ENCODE measurements around the gene NLRP13.

Gene NLRP13

GRCh38 chr19:55901369-55902079, 30.6 kb downstream of the NLRP13 start:
- no peak overlapping the region for H3K27ac ChIP-seq (ENCODE audit: low read length)
- no peaks in the 10 kb centered on the region for H3K36me3 ChIP-seq (ENCODE audit: control insufficient read depth, insufficient read depth, low read length)
- peaks cover 23% of the 10 kb centered on the region for H3K9me3 ChIP-seq (ENCODE audit: control insufficient read depth, insufficient read depth, low read length)
- WGBS (ENCODE audit: insufficient coverage, insufficient read length), result no CpG with 5 or more reads among the region's 13 CpGs
- H3K27me3 ChIP-seq (ENCODE audit: control insufficient read depth, insufficient read depth, low read length), result no peaks in the 10 kb centered on the region
- no peak for DNase-seq (ENCODE audit: low read depth, low spot score)
- no peaks in the 10 kb centered on the region for H3K4me1 ChIP-seq (ENCODE audit: control insufficient read depth, insufficient read depth, low read length)
- no peak overlapping the region for H3K4me3 ChIP-seq (ENCODE audit: low read length)

DNA sequence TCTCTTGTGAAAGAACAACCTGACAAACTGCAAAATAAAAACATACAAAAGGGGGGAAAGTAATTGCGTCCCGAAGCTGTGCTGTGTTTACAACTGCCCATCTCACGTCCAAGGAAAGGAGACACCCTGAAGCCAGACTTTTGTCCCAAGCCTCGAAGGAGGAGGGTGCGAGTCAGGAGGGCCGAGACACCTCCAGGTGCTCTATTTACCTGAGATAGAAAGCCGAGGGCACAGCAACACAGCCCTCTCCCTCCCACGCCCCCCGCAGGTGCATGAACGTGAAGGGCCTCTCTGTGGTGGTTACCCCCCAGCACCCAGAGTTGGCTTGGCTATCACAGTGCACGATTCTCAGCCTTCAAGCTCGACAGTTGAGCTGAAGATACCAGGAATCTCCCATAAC, 33.2 kb downstream of the NLRP13 start:
- WGBS (ENCODE audit: insufficient coverage, insufficient read length), result no CpG with 5 or more reads among the region's 12 CpGs
- Histone ChIP-seq H3K9me3 (ENCODE audit: control insufficient read depth, insufficient read depth, low read length) (peaks cover 24% of the 10 kb centered on the region), H3K4me1 (ENCODE audit: control insufficient read depth, insufficient read depth, low read length) (no peaks in the 10 kb centered on the region), H3K4me3 (ENCODE audit: low read length) (no peak overlapping the region), H3K27ac (ENCODE audit: low read length) (no peak overlapping the region), H3K36me3 (ENCODE audit: control insufficient read depth, insufficient read depth, low read length) (no peaks in the 10 kb centered on the region), H3K27me3 (ENCODE audit: control insufficient read depth, insufficient read depth, low read length) (no peaks in the 10 kb centered on the region)
- no peak for DNase-seq (ENCODE audit: low read depth, low spot score)

- Histone ChIP-seq H3K27ac (ENCODE audit: low read length) (no peak overlapping the region), H3K4me1 (ENCODE audit: control insufficient read depth, insufficient read depth, low read length) (no peaks in the 10 kb centered on the region; the same call in 1 of the 2 replicates), H3K4me3 (ENCODE audit: low read length) (no peak overlapping the region), H3K27me3 (ENCODE audit: control insufficient read depth, insufficient read depth, low read length) (no peaks in the 10 kb centered on the region), H3K9me3 (ENCODE audit: control insufficient read depth, insufficient read depth, low read length) (peaks cover 9% of the 10 kb centered on the region), H3K36me3 (ENCODE audit: control insufficient read depth, insufficient read depth, low read length) (no peaks in the 10 kb centered on the region)
- no peak for DNase-seq (ENCODE audit: low read depth, low spot score)
- no CpG with 5 or more reads among the region's 4 CpGs for WGBS (ENCODE audit: insufficient coverage, insufficient read length)
These were observed 49.5 kb downstream of the NLRP13 start for GRCh38 chr19:55882626-55883025.

DNA sequence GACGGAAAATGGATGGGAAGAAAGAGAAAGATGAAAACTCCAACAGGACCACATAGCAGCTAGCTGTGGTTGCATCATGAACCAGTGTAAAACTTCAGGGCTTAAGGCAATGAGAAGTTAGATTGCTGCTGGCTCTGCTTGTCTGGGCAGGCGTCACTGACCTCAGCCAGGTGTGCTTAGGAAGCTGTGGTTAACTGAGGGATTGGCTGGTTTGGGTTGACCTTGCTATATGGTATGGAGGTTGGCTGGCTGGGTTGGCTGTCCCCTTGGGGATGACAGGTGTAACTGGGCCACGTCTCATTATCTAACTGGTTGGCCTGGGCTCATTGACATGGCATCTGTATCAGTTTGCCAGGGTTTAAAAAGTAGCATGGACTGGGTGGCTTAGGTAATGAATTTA, 54.9 kb downstream of the NLRP13 start:
- H3K27ac ChIP-seq (ENCODE audit: low read length), result no peak overlapping the region
- H3K9me3 ChIP-seq (ENCODE audit: control insufficient read depth, insufficient read depth, low read length), result peaks cover 12% of the 10 kb centered on the region
- WGBS (ENCODE audit: insufficient coverage, insufficient read length), result no CpG with 5 or more reads among the region's 3 CpGs
- no peaks in the 10 kb centered on the region for H3K27me3 ChIP-seq (ENCODE audit: control insufficient read depth, insufficient read depth, low read length)
- no peaks in the 10 kb centered on the region for H3K36me3 ChIP-seq (ENCODE audit: control insufficient read depth, insufficient read depth, low read length)
- no peak for DNase-seq (ENCODE audit: low read depth, low spot score)
- no peaks in the 10 kb centered on the region for H3K4me1 ChIP-seq (ENCODE audit: control insufficient read depth, insufficient read depth, low read length)
- H3K4me3 ChIP-seq (ENCODE audit: low read length), result no peak overlapping the region

GRCh38 chr19:55870736-55871135, 61.4 kb downstream of the NLRP13 start:
- Histone ChIP-seq H3K4me1 (ENCODE audit: control insufficient read depth, insufficient read depth, low read length) (no peaks in the 10 kb centered on the region), H3K9me3 (ENCODE audit: control insufficient read depth, insufficient read depth, low read length) (peaks cover 6% of the 10 kb centered on the region), H3K4me3 (ENCODE audit: low read length) (no peak overlapping the region), H3K27ac (ENCODE audit: low read length) (no peak overlapping the region), H3K27me3 (ENCODE audit: control insufficient read depth, insufficient read depth, low read length) (no peaks in the 10 kb centered on the region), H3K36me3 (ENCODE audit: control insufficient read depth, insufficient read depth, low read length) (no peaks in the 10 kb centered on the region)
- WGBS (ENCODE audit: insufficient coverage, insufficient read length), result no CpG with 5 or more reads among the region's 11 CpGs
- DNase-seq (ENCODE audit: low read depth, low spot score), result no peak

DNA sequence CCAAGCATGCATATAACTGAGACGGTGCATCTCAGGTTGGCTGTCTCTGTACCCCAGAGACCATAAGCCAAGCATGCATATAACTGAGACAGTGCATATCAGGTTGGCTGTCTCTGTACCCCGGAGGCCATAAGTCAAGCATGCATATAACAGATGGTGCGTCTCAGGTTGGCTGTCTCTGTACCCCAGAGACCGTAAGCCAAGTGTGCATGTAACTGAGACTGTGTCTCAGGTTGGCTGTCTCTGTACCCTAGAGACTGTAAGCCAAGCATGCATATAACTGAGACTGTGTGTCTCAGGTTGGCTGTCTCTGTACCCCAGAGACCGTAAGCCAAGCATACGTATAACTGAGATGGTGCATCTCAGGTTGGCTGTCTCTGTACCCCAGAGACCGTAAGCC, 65.0 kb downstream of the NLRP13 start:
- Histone ChIP-seq H3K4me3 (ENCODE audit: low read length) (no peak overlapping the region), H3K9me3 (ENCODE audit: control insufficient read depth, insufficient read depth, low read length) (peaks cover 11% of the 10 kb centered on the region), H3K36me3 (ENCODE audit: control insufficient read depth, insufficient read depth, low read length) (no peaks in the 10 kb centered on the region), H3K4me1 (ENCODE audit: control insufficient read depth, insufficient read depth, low read length) (no peaks in the 10 kb centered on the region), H3K27me3 (ENCODE audit: control insufficient read depth, insufficient read depth, low read length) (no peaks in the 10 kb centered on the region), H3K27ac (ENCODE audit: low read length) (no peak overlapping the region)
- no CpG with 5 or more reads among the region's 7 CpGs for WGBS (ENCODE audit: insufficient coverage, insufficient read length)
- DNase-seq (ENCODE audit: low read depth, low spot score), result no peak

- peaks cover 13% of the 10 kb centered on the region for H3K9me3 ChIP-seq (ENCODE audit: control insufficient read depth, insufficient read depth, low read length)
- H3K4me3 ChIP-seq (ENCODE audit: low read length), result no peak overlapping the region
- DNase-seq (ENCODE audit: low read depth, low spot score), result no peak
- no peaks in the 10 kb centered on the region for H3K36me3 ChIP-seq (ENCODE audit: control insufficient read depth, insufficient read depth, low read length)
- H3K4me1 ChIP-seq (ENCODE audit: control insufficient read depth, insufficient read depth, low read length), result no peaks in the 10 kb centered on the region
- H3K27me3 ChIP-seq (ENCODE audit: control insufficient read depth, insufficient read depth, low read length), result no peaks in the 10 kb centered on the region
- no CpG with 5 or more reads among the region's 3 CpGs for WGBS (ENCODE audit: insufficient coverage, insufficient read length)
- no peak overlapping the region for H3K27ac ChIP-seq (ENCODE audit: low read length)
These were observed 65.6 kb downstream of the NLRP13 start for GRCh38 chr19:55866521-55866920.

DNA sequence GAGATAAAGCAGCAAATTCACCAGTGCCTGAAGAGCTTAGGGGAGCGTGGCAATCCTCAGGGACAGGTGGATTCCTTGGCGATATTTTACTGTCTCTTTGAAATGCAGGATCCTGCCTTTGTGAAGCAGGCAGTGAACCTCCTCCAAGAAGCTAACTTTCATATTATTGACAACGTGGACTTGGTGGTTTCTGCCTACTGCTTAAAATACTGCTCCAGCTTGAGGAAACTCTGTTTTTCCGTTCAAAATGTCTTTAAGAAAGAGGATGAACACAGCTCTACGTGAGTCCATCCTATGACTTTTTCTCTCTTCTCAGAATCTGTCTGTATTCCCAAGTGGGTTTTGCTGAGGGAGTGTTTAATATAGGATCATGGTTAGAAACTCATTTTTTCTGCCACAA, 73.2 kb downstream of the NLRP13 start:
- Histone ChIP-seq H3K9me3 (ENCODE audit: control insufficient read depth, insufficient read depth, low read length) (peaks cover 25% of the 10 kb centered on the region), H3K4me3 (ENCODE audit: low read length) (no peak overlapping the region), H3K36me3 (ENCODE audit: control insufficient read depth, insufficient read depth, low read length) (no peaks in the 10 kb centered on the region), H3K27ac (ENCODE audit: low read length) (no peak overlapping the region), H3K27me3 (ENCODE audit: control insufficient read depth, insufficient read depth, low read length) (no peaks in the 10 kb centered on the region), H3K4me1 (ENCODE audit: control insufficient read depth, insufficient read depth, low read length) (no peaks in the 10 kb centered on the region)
- no peak for DNase-seq (ENCODE audit: low read depth, low spot score)
- no CpG with 5 or more reads among the region's 5 CpGs for WGBS (ENCODE audit: insufficient coverage, insufficient read length)

DNA sequence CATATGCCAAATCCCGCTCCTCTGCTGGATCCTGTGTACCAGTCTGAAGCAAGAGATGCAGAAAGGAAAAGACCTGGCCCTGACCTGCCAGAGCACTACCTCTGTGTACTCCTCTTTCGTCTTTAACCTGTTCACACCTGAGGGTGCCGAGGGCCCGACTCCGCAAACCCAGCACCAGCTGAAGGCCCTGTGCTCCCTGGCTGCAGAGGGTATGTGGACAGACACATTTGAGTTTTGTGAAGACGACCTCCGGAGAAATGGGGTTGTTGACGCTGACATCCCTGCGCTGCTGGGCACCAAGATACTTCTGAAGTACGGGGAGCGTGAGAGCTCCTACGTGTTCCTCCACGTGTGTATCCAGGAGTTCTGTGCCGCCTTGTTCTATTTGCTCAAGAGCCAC, 73.7 kb downstream of the NLRP13 start:
- Histone ChIP-seq H3K27ac (ENCODE audit: low read length) (no peak overlapping the region), H3K36me3 (ENCODE audit: control insufficient read depth, insufficient read depth, low read length) (no peaks in the 10 kb centered on the region), H3K4me3 (ENCODE audit: low read length) (no peak overlapping the region), H3K27me3 (ENCODE audit: control insufficient read depth, insufficient read depth, low read length) (no peaks in the 10 kb centered on the region), H3K4me1 (ENCODE audit: control insufficient read depth, insufficient read depth, low read length) (no peaks in the 10 kb centered on the region), H3K9me3 (ENCODE audit: control insufficient read depth, insufficient read depth, low read length) (peaks cover 24% of the 10 kb centered on the region)
- no CpG with 5 or more reads among the region's 14 CpGs for WGBS (ENCODE audit: insufficient coverage, insufficient read length)
- no peak for DNase-seq (ENCODE audit: low read depth, low spot score)

- Histone ChIP-seq H3K27me3 (ENCODE audit: control insufficient read depth, insufficient read depth, low read length) (no peaks in the 10 kb centered on the region), H3K4me3 (ENCODE audit: low read length) (no peak overlapping the region), H3K4me1 (ENCODE audit: control insufficient read depth, insufficient read depth, low read length) (no peaks in the 10 kb centered on the region), H3K9me3 (ENCODE audit: control insufficient read depth, insufficient read depth, low read length) (peaks cover 21% of the 10 kb centered on the region), H3K36me3 (ENCODE audit: control insufficient read depth, insufficient read depth, low read length) (no peaks in the 10 kb centered on the region), H3K27ac (ENCODE audit: low read length) (no peak overlapping the region)
- DNase-seq (ENCODE audit: low read depth, low spot score), result no peak
- WGBS (ENCODE audit: insufficient coverage, insufficient read length), result no CpG with 5 or more reads among the region's 23 CpGs
These were observed 74.2 kb downstream of the NLRP13 start for GRCh38 chr19:55857974-55858373.

DNA sequence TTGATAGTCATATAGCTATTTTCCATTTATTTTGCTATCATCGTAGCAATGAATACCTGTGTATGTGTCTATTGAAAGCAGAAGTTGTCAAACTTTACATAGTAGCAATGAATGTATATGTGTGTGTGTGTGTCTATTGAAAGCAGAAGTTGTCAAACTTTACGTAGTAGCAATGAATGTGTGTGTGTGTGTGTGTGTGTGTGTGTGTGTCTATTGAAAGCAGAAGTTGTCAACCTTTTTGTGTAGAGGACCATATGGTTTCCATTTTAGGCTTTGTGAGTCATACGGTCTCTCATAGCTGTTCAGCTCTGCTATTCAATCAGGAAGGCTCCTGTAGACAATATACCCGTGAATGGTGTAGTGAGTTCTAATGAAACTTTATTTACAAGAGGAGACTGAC, 75.0 kb downstream of the NLRP13 start:
- no peaks in the 10 kb centered on the region for H3K4me1 ChIP-seq (ENCODE audit: control insufficient read depth, insufficient read depth, low read length)
- DNase-seq (ENCODE audit: low read depth, low spot score), result no peak
- no peaks in the 10 kb centered on the region for H3K27me3 ChIP-seq (ENCODE audit: control insufficient read depth, insufficient read depth, low read length)
- no CpG with 5 or more reads among the region's 4 CpGs for WGBS (ENCODE audit: insufficient coverage, insufficient read length)
- peaks cover 23% of the 10 kb centered on the region for H3K9me3 ChIP-seq (ENCODE audit: control insufficient read depth, insufficient read depth, low read length)
- no peaks in the 10 kb centered on the region for H3K36me3 ChIP-seq (ENCODE audit: control insufficient read depth, insufficient read depth, low read length)
- no peak overlapping the region for H3K4me3 ChIP-seq (ENCODE audit: low read length)
- H3K27ac ChIP-seq (ENCODE audit: low read length), result no peak overlapping the region

Data from iPS DF 6.9 (cell line).